ENCODE data around the gene LRRC23.

DNA sequence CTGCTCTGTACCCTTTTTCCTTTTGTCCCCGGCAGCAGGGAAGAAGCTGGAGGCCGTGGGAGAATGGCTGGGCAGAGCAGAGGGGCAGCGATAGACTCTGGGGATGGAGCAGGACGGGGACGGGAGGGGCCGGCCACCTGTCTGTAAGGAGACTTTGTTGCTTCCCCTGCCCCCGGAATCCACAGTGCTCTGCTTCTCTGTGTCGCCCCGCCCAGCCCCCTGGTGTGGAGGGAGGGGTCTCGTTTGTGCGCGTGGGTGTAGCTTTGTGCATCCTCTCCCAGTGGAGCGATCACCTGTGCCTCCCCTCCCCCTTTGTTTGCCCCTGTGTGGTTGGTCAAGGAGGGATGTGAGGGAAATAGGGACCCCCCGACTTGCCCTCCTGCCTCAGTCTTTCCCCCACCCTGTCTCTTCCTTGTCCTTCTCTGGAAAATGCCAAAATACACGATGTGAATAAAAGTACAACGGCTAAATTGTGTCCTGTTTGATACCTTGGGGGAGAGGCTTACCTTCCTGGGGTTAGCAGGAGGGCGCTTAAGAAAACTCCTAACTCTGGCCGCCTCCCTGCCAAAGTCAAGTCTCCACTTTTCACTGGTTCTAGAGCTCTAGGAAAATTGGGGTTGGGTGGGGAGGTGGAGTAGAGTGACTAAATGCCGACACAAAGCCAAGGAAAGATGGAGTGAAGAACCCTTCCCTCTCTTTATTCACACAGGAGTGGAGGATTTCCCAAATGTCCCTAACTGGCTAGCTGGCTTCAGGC lies 38.3 kb upstream of the LRRC23 start:
- no peak for TF ChIP-seq POLR2A (IDR thresholded peaks at IDR 0.05)
- TF ChIP-seq, protein P1, sequence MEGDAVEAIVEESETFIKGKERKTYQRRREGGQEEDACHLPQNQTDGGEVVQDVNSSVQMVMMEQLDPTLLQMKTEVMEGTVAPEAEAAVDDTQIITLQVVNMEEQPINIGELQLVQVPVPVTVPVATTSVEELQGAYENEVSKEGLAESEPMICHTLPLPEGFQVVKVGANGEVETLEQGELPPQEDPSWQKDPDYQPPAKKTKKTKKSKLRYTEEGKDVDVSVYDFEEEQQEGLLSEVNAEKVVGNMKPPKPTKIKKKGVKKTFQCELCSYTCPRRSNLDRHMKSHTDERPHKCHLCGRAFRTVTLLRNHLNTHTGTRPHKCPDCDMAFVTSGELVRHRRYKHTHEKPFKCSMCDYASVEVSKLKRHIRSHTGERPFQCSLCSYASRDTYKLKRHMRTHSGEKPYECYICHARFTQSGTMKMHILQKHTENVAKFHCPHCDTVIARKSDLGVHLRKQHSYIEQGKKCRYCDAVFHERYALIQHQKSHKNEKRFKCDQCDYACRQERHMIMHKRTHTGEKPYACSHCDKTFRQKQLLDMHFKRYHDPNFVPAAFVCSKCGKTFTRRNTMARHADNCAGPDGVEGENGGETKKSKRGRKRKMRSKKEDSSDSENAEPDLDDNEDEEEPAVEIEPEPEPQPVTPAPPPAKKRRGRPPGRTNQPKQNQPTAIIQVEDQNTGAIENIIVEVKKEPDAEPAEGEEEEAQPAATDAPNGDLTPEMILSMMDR (IDR thresholded peaks at IDR 0.05) = no peak
